Measurements from ENCODE around the gene PLXNC1. TPM values are rescaled to one million over a fixed set of nuclear protein-coding genes. Genes with fewer than 3 reads are reported as not detected.

The PLXNC1 gene
- total RNA-seq, 2 donors from 2014 or later = 8.4 to 12.4 TPM

DNA sequence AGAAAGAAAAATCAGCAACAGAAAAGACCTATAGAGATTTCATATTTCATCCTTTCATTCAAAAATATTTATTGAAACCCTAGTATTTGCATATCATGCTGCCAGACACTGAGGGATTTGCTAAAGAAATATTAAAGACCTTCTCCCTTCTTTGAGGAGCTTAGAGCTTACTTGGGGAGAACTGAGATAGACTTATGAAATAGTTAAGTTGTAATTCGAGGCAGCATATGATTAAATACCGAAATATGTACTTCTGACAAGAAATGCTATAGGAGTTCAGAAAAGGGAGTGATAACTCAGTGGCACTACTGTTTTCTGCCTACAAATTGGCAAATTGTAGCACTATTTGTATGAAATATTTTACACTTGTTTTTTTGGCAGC lies 59.1 kb downstream of the PLXNC1 start:
- TF ChIP-seq, protein P1, sequence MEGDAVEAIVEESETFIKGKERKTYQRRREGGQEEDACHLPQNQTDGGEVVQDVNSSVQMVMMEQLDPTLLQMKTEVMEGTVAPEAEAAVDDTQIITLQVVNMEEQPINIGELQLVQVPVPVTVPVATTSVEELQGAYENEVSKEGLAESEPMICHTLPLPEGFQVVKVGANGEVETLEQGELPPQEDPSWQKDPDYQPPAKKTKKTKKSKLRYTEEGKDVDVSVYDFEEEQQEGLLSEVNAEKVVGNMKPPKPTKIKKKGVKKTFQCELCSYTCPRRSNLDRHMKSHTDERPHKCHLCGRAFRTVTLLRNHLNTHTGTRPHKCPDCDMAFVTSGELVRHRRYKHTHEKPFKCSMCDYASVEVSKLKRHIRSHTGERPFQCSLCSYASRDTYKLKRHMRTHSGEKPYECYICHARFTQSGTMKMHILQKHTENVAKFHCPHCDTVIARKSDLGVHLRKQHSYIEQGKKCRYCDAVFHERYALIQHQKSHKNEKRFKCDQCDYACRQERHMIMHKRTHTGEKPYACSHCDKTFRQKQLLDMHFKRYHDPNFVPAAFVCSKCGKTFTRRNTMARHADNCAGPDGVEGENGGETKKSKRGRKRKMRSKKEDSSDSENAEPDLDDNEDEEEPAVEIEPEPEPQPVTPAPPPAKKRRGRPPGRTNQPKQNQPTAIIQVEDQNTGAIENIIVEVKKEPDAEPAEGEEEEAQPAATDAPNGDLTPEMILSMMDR (IDR thresholded peaks at IDR 0.05) = no peak
- intact Hi-C loops (cut with DNase I) = no loop called here
- no peaks in the 10 kb centered on the region for H3K27me3 ChIP-seq
- no peak for DNase-seq
- H3K9ac ChIP-seq (ENCODE audit: low read depth in 2 of 2, low read length in 2 of 2) = no peak overlapping the region
- peak overlapping the region; percentile 21 for H3K27ac ChIP-seq
- H3K4me1 ChIP-seq = peaks cover 3% of the 10 kb centered on the region
- no peaks in the 10 kb centered on the region for H3K36me3 ChIP-seq
- no peak overlapping the region for H3K4me3 ChIP-seq
- H3K9me3 ChIP-seq = no peaks in the 10 kb centered on the region

DNA sequence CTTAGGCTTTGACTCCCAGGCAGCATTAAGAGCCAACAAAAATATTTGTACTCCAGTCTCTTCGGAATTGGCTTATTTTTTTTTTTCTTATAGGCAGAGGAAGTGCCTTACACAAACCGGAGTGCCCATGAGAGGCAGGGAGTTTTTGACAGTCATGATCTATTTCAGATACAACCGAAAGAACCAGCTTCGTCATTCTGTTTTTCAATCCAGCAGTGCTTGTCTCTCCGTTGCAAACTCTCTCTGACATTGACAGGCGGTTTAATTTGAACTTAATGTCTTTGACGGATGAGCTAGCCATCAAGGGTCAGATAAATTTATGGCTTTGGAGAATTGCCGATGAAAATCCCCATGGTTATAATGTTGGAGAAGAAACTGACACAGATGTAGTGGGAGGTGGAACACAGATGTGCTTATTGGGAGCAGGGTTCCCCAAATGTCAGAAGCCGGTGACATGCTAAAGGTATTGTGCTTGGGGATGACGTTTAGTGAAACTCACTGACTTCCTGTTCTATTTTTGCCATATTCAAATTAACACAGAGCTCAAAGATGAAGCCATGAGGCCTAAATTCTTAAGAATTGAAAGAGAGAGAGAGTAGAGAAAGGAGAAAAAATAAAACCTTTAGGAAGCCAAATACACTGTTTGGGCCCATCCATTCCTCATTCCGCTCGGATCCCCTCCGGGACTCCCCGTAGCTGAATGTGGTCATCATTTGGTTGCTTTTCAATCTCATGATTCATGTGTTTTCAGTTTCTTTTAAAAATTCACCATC lies 59.7 kb downstream of the PLXNC1 start:
- Histone ChIP-seq H3K4me1 (peaks cover 3% of the 10 kb centered on the region), H3K9me3 (no peaks in the 10 kb centered on the region), H3K4me3 (no peak overlapping the region), H3K9ac (ENCODE audit: low read depth in 2 of 2, low read length in 2 of 2) (no peak overlapping the region), H3K27ac (peak overlapping the region; percentile 21), H3K36me3 (no peaks in the 10 kb centered on the region), H3K27me3 (no peaks in the 10 kb centered on the region)
- intact Hi-C loops (cut with DNase I) = no loop called here
- DNase-seq = no peak
- TF ChIP-seq, protein P1 (IDR thresholded peaks at IDR 0.05) = no peak

- intact Hi-C loops (cut with DNase I) = no loop called here
- DNase-seq = no peak
- Histone ChIP-seq H3K27me3 (no peaks in the 10 kb centered on the region), H3K4me3 (no peak overlapping the region), H3K36me3 (no peaks in the 10 kb centered on the region), H3K27ac (peak overlapping the region; percentile 21), H3K9ac (ENCODE audit: low read depth in 2 of 2, low read length in 2 of 2) (no peak overlapping the region), H3K4me1 (peaks cover 3% of the 10 kb centered on the region), H3K9me3 (no peaks in the 10 kb centered on the region)
- TF ChIP-seq, protein P1 (IDR thresholded peaks at IDR 0.05) = no peak
These were observed 60.2 kb downstream of the PLXNC1 start for GRCh38 chr12:94208622-94208966.

DNA sequence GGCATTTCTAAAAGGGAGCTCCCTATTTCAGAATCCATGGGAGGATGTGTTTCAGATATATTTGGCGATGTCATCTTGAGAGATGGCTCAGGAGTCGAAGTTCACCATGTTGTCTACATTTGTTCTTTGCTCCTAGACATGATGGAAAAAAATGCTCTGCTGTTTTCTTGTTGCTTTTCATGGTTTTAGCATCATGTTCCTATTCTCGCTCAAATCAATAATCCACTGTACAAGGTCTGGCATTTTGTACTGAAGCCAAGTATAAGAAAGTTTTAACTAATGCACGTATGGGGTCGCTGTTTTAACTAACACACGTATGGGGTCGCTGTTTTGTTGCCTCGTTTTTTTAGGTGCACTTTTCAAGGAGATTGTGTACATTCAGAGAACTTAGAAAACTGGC lies 60.9 kb downstream of the PLXNC1 start:
- H3K9ac ChIP-seq (ENCODE audit: low read depth in 2 of 2, low read length in 2 of 2) = no peak overlapping the region
- H3K36me3 ChIP-seq = no peaks in the 10 kb centered on the region
- TF ChIP-seq, protein P1 (IDR thresholded peaks at IDR 0.05) = no peak
- H3K4me3 ChIP-seq = no peak overlapping the region
- intact Hi-C loops (cut with DNase I) = no loop called here
- no peaks in the 10 kb centered on the region for H3K9me3 ChIP-seq
- no peak for DNase-seq
- H3K4me1 ChIP-seq = peaks cover 3% of the 10 kb centered on the region
- H3K27ac ChIP-seq = no peak overlapping the region
- no peaks in the 10 kb centered on the region for H3K27me3 ChIP-seq

- Histone ChIP-seq H3K4me1 (no peaks in the 10 kb centered on the region), H3K27ac (no peak overlapping the region), H3K36me3 (no peaks in the 10 kb centered on the region), H3K27me3 (no peaks in the 10 kb centered on the region), H3K9me3 (no peaks in the 10 kb centered on the region), H3K9ac (ENCODE audit: low read depth in 2 of 2, low read length in 2 of 2) (no peak overlapping the region), H3K4me3 (no peak overlapping the region)
- TF ChIP-seq, protein P1 (IDR thresholded peaks at IDR 0.05) = no peak
- intact Hi-C loops (cut with DNase I) = no loop called here
- no peak for DNase-seq
These were observed 62.6 kb downstream of the PLXNC1 start for GRCh38 chr12:94211021-94211420.

All from colonic mucosa (tissue), 4 donors.